ENCODE results near the gene MED27. TPM values are rescaled to one million over a fixed set of nuclear protein-coding genes. Genes with fewer than 3 reads are reported as not detected.

MED27 gene
- total RNA-seq, 1 donor from 2014 or later = 15.7 TPM

DNA sequence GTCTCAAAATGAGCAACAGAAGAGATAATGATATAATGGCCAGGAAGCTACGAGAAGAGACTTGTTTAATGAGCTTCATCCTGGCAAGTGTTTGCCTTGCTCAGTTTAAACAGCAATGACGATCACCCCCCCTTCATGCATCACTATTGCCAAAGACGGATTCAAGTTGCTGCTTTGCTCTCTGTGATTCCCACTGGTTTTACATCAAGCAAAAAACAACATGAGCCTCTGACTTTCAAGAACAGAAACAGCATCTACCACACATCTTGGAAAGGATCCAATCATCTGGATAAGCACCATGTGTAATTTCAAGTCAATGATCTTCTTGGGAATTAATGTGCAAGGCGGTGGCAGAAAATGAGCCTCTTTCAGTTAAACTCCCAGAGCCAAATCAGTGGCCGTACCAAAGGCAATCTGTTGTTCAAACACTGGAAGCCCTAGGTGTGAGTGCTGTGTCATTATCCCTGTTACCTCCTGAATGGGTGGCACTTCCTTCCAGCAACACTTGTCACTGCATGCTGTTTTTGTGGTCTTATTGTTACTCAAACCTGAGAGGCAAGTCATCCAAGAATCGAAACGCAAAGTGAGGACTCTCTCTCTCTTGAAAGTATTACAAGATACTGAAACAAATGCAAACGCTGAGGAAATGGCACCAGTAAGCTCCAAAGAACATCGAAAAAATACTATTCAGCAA is 72.8 kb downstream of the MED27 start:
- H3K27me3 ChIP-seq (ENCODE audit: low read depth) = no peaks in the 10 kb centered on the region
- intact Hi-C loops (cut with DNase I) = no loop called here
- TF ChIP-seq, protein P1, sequence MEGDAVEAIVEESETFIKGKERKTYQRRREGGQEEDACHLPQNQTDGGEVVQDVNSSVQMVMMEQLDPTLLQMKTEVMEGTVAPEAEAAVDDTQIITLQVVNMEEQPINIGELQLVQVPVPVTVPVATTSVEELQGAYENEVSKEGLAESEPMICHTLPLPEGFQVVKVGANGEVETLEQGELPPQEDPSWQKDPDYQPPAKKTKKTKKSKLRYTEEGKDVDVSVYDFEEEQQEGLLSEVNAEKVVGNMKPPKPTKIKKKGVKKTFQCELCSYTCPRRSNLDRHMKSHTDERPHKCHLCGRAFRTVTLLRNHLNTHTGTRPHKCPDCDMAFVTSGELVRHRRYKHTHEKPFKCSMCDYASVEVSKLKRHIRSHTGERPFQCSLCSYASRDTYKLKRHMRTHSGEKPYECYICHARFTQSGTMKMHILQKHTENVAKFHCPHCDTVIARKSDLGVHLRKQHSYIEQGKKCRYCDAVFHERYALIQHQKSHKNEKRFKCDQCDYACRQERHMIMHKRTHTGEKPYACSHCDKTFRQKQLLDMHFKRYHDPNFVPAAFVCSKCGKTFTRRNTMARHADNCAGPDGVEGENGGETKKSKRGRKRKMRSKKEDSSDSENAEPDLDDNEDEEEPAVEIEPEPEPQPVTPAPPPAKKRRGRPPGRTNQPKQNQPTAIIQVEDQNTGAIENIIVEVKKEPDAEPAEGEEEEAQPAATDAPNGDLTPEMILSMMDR (IDR thresholded peaks at IDR 0.05) = no peak
- no peak overlapping the region for H3K27ac ChIP-seq
- no peaks in the 10 kb centered on the region for H3K36me3 ChIP-seq
- DNase-seq (no peak), ATAC-seq (no peak)
- no peak overlapping the region for H3K4me3 ChIP-seq
- H3K4me1 ChIP-seq = no peaks in the 10 kb centered on the region
- no peaks in the 10 kb centered on the region for H3K9me3 ChIP-seq

DNA sequence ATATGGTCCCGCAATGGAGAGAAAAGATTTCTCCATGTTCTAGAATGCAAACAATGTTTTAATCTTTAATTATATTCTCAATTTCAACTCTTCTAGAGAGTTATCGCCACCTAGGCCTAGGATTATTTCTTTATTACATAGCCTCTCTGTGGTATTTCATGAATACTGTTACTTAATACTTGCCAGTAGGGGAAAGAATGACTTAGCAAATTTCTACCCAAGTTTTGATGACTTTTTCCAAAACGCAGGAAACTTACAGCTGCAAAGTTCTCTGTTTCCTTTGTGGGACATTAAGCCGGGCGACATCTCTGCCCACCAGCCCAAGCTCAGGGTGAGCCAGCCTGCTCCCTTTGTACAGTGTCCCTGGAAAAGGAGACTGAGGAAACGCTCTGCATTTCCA is 73.8 kb downstream of the MED27 start:
- no peaks in the 10 kb centered on the region for H3K9me3 ChIP-seq
- H3K27ac ChIP-seq = no peak overlapping the region
- ATAC-seq (no peak), DNase-seq (no peak)
- TF ChIP-seq, protein P1 (IDR thresholded peaks at IDR 0.05) = no peak
- no peaks in the 10 kb centered on the region for H3K27me3 ChIP-seq (ENCODE audit: low read depth)
- H3K4me3 ChIP-seq = no peak overlapping the region
- no peaks in the 10 kb centered on the region for H3K36me3 ChIP-seq
- intact Hi-C loops (cut with DNase I) = no loop called here
- H3K4me1 ChIP-seq = no peaks in the 10 kb centered on the region

DNA sequence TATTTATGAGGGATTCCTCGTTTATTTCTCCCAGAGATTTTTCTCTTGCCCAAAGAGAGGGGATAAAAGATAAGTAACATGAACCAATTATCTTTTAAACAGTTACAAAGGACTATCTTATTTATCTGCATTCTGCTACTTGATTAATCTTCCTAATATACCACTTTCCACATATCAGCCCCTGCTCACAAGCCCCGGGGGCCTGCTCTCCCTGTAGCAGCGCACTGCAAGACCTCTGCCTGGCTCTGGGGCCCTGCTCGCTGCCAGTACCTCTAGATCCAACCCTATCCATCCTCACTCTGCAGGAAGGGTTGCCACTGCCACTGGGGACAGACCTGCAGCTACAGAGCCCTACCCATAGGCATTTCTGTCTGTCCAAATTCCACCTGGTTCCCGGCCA is 75.3 kb downstream of the MED27 start:
- Histone ChIP-seq H3K9me3 (no peaks in the 10 kb centered on the region), H3K4me1 (no peaks in the 10 kb centered on the region), H3K4me3 (no peak overlapping the region), H3K36me3 (no peaks in the 10 kb centered on the region), H3K27ac (no peak overlapping the region), H3K27me3 (ENCODE audit: low read depth) (no peaks in the 10 kb centered on the region)
- intact Hi-C loops (cut with DNase I) = no loop called here
- TF ChIP-seq, protein P1 (IDR thresholded peaks at IDR 0.05) = no peak
- no peak for DNase-seq
- no peak for ATAC-seq

DNA sequence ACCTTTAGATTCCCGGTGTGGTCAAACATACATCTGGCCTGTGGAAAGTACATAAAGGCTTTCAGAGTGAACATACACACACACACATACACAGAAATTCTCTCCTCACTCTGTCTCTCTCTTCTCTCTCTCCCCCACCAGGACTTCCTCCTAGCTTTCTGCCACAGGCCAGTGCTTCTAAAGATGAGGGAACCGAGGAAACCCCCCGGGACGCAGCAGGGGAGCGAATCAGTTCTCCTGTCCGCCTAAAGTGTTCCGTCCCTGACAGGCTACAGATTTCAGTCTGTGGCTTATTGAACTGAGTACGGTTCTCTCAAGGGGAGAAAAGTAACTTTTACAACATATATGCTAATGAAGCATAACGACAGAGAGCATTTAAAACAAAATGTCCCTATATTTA is 75.8 kb downstream of the MED27 start:
- intact Hi-C loops (cut with DNase I) = no loop called here
- Histone ChIP-seq H3K9me3 (no peaks in the 10 kb centered on the region), H3K27me3 (ENCODE audit: low read depth) (no peaks in the 10 kb centered on the region), H3K36me3 (no peaks in the 10 kb centered on the region), H3K4me3 (no peak overlapping the region), H3K27ac (no peak overlapping the region), H3K4me1 (no peaks in the 10 kb centered on the region)
- DNase-seq = no peak
- no peak for ATAC-seq
- TF ChIP-seq, protein P1 (IDR thresholded peaks at IDR 0.05) = no peak

DNA sequence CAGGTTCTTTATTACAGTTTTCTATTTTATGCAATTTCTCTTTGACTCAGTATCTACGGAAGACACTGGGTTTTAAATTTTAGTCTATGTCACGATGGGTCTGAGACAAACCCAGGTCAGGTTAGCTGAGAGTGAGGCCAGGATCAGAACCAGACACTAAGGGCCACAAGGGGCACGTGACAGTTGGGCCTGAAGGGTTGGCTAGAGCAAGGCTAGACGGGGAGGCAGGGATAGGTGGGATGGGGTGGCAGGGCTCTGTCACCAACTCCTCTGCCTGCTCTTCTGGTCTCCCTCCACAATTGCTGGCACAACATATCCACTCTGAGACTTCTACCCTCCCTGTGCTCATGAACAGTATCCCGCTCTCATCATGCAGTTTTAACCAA is 76.4 kb downstream of the MED27 start:
- Histone ChIP-seq H3K36me3 (no peaks in the 10 kb centered on the region), H3K9me3 (no peaks in the 10 kb centered on the region), H3K4me3 (no peak overlapping the region), H3K4me1 (no peaks in the 10 kb centered on the region), H3K27me3 (ENCODE audit: low read depth) (no peaks in the 10 kb centered on the region), H3K27ac (no peak overlapping the region)
- no peak for ATAC-seq
- DNase-seq = no peak
- intact Hi-C loops (cut with DNase I) = no loop called here
- TF ChIP-seq, protein P1 (IDR thresholded peaks at IDR 0.05) = no peak
